GM12864 (cell line): ENCODE results near the gene PCDHA3.
"Not testable (repeated sequence)": the region's sequence is repeated elsewhere in the genome, so short reads cannot be mapped to it uniquely, and the experiment has no call there.

Experiments
- DNase-seq: peaks from one replicate; pipeline ENCODE4 v3.0.0-alpha.2; 2011; ENCODE audit warnings: low read depth
- H3K4me3 ChIP-seq: 2 replicates; pipeline ENCODE4 v1.5.1; 2011; ENCODE audit warnings: mild to moderate bottlenecking, low read depth, low read length, control low read depth
- CTCF ChIP-seq: IDR thresholded peaks from 2 replicates; pipeline ENCODE4 v1.5.1; 2011; ENCODE audit warnings: low read depth, mild to moderate bottlenecking, moderate library complexity, low read length, control low read depth, inconsistent platforms; ENCODE audit errors: missing control alignments

Gene PCDHA3

GRCh38 chr5:140791089-140791488, 9.8 kb upstream of the PCDHA3 start:
- no peak for TF ChIP-seq CTCF
- DNase-seq: no peak
- H3K4me3 ChIP-seq: no peak overlapping the region

- DNase-seq: no peak
- TF ChIP-seq CTCF: no peak
- no peak within 1 kb of the TSS for H3K4me3 ChIP-seq
These were observed 6.1 kb upstream of the PCDHA3 start, which contains the start of gene PCDHA2 for GRCh38 chr5:140794595-140795258. PCDHA2 (plus strand) TSS chr5:140794852.

- DNase-seq: no peak
- no peak for TF ChIP-seq CTCF
- no peak overlapping the region for H3K4me3 ChIP-seq
These were observed 5.6 kb upstream of the PCDHA3 start for GRCh38 chr5:140795259-140795641.

- not testable (repeated sequence) for H3K4me3 ChIP-seq, DNase-seq
These were observed 4.7 kb upstream of the PCDHA3 start for GRCh38 chr5:140796072-140796717.

GRCh38 chr5:140796718-140797095, 4.2 kb upstream of the PCDHA3 start:
- no peak for DNase-seq
- no peak for TF ChIP-seq CTCF
- H3K4me3 ChIP-seq: no peak overlapping the region

GRCh38 chr5:140801494-140801841, 611 bp downstream of the PCDHA3 start:
- DNase-seq: no peak
- no peak for TF ChIP-seq CTCF
- H3K4me3 ChIP-seq: no peak overlapping the region

GRCh38 chr5:140802381-140802780, 1.5 kb downstream of the PCDHA3 start:
- DNase-seq, H3K4me3 ChIP-seq: not testable (repeated sequence)

GRCh38 chr5:140802781-140803271, 2.0 kb downstream of the PCDHA3 start:
- no peak overlapping the region for H3K4me3 ChIP-seq
- TF ChIP-seq CTCF: no peak
- no peak for DNase-seq
